ENCODE results near the gene DCAF6. TPM values are rescaled to one million over a fixed set of nuclear protein-coding genes. Genes with fewer than 3 reads are reported as not detected.

Gene DCAF6
- total RNA-seq, 1 donor from 2014 or later: 71.4 TPM

DNA sequence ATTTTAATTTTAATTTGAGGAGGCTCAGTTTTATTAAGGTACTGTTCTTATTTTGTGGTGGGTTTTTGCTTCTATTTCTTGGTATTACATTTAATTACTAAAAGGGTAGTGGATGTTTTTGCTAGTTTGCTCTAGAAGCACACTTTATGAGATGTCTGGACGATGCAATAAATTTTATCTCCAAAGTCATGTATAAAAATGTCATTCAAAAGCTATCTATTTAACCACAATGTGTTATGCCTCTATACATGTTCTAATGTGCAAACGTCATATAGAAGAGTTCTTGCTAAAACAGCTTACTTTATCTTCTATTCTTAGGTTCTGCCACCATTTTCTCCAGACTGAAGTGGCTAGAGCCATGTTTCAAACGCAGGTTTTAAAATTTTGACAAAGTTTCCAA lies 13.3 kb downstream of the DCAF6 start:
- ATAC-seq (no peak), DNase-seq (ENCODE audit: low spot score) (no peak)
- intact Hi-C loops (cut with DNase I): no loop called here

DNA sequence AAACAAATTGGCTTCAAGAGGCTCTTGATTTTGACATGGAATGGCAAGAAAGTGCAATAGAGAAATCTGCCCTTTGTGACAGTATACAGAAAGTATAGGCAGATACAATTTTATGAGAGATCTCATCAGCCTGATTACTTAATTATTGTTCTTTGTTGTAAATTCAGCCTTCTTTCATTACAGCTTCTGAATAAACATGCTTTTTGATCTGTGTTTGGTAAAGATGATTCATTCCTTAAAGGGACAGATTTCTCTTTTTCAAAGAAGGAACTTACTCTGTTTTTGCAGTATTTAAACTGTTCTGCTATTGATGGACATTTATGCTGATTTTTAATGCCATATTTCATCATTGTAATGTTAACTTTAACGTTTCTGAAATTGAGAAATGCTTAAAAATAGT lies 14.1 kb downstream of the DCAF6 start:
- intact Hi-C loops (cut with DNase I): no loop called here
- ATAC-seq (no peak), DNase-seq (ENCODE audit: low spot score) (no peak)

DNA sequence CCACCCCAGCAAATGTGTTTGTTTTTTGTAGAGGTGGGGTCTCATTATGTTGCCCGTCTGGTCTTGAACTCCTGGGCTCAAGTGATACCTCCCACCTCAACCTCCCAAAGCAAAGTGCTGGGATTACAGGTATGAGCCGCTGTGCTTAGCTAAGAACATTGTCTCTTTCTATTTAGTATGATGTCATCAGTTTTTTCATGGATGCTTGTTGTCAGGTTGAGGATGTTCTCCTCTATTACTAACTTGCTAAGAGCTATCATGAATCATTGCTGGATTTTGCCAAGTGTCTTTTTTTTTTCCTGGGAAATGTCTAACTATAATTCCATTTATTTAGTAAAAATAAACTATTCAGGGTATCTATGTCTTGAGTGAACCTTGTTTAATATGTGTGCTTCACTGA lies 19.4 kb downstream of the DCAF6 start:
- DNase-seq (ENCODE audit: low spot score): no peak
- intact Hi-C loops (cut with DNase I): no loop called here
- no peak for ATAC-seq

DNA sequence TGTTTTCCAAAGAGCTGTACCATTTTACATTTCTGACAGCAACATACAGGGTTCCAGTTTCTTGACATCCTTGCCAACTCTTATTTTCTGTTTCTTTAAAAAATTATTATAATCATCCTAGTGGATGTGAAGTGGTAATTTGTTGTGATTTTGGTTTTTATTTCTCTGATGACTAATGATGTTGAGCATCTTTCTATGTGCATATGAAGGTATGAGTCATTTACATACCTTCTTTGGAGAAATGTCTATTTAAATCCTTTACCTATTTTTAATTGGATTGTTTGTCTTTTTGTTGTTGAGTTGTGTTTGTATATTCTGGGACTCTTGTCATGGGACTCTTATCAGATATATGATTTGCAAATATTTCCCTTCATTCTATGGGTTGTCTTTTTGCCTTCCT lies 21.2 kb downstream of the DCAF6 start:
- intact Hi-C loops (cut with DNase I): no loop called here
- ATAC-seq: no peak

DNA sequence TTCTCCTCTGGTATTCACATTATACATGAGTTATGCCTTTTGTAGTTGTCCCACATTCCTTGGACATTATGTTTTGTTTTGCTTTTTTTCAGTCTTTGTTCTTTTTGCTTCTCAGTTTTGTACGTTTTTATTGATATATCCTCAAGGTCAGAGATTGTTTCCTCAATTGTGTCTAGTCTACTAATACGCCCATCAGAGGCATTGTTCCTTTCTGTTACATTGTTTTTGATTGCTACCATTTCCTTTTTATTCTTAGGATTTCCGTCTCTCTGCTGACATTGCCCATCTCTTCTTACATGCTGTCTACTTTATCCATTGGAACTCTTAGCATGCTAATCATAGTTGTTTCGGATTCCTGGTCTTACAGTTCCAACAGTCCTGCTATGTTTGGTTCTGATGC lies 28.2 kb downstream of the DCAF6 start:
- no peak for ATAC-seq
- intact Hi-C loops (cut with DNase I): no loop called here

More for the DNA sequence above, 21.2 kb downstream of the DCAF6 start:
- DNase-seq (ENCODE audit: low spot score): no peak

DNA sequence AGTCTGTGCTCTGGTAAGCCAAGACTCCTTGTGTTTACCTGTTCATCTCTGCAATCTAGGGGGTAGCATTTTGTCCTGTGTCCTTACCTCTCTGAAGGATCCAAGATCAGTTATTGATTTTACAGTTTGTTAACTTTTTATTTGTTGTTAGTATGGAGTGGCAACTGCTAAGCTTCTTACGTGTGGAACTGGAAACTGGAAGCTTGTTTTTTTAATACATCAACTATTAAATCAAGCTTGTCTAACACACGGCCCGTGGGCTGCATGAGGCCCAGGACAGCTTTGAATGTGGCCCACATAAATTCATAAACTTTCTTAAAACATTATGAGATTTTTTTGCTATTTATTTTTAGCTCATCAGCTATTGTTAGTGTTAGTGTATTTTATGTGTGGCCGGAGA lies 29.6 kb downstream of the DCAF6 start:
- DNase-seq (ENCODE audit: low spot score): no peak
- ATAC-seq: no peak
- intact Hi-C loops (cut with DNase I): no loop called here

More for the DNA sequence above, 28.2 kb downstream of the DCAF6 start:
- DNase-seq (ENCODE audit: low spot score): no peak

DNA sequence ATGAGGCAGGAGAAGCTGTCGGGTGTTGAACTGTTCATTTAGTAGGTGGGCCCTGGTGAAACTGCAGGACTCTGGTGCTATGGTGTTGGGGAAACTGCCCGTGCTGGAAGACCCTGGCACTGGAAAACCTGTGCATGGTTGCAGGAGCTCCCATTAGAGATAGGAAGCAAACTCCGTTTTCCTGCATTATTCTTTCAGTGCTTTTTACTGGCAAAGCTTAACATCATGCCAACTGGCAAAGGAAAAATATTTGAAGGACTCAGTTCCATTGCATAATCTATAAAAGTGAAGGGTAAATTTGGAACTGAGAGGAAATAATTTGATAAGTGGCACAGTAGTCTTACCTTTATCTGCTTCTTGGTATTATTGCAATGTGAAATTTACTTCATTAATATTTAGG lies 32.1 kb downstream of the DCAF6 start:
- intact Hi-C loops (cut with DNase I): no loop called here
- ATAC-seq (no peak), DNase-seq (ENCODE audit: low spot score) (no peak)

DNA sequence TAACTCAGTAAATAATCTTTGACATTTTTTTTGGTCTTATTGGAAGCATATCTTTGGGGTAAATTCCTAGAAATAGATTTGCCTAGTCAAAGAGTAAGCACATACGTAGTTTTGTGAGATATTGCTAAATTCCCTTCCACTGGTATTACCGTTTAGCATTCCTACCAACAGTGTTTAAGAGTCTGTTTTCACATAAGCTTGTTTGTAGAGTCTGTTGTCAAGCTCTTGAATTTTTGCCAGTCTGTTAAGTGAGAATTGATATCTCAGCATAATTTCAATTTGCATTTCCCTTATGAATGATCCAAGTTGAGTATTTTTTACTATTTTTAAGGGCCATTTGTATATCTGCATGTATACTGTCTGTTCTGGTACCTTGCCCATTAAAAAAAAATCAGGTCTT lies 37.3 kb downstream of the DCAF6 start:
- ATAC-seq: no peak
- no peak for DNase-seq (ENCODE audit: low spot score)
- intact Hi-C loops (cut with DNase I): no loop called here

DNA sequence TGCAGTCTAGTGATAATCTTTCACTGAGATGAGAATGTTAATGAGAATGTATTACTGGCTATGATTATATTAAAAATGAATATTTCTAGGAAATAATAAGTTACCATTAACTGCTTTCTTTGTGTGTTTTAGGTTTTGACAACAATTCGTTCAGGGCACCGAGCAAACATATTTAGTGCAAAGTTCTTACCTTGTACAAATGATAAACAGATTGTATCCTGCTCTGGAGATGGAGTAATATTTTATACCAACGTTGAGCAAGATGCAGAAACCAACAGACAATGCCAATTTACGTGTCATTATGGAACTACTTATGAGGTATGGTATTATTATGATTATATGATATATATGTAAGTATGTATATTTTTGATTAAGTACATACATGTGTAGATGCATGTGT lies 38.2 kb downstream of the DCAF6 start:
- ATAC-seq: no peak
- intact Hi-C loops (cut with DNase I): no loop called here
- no peak for DNase-seq (ENCODE audit: low spot score)

DNA sequence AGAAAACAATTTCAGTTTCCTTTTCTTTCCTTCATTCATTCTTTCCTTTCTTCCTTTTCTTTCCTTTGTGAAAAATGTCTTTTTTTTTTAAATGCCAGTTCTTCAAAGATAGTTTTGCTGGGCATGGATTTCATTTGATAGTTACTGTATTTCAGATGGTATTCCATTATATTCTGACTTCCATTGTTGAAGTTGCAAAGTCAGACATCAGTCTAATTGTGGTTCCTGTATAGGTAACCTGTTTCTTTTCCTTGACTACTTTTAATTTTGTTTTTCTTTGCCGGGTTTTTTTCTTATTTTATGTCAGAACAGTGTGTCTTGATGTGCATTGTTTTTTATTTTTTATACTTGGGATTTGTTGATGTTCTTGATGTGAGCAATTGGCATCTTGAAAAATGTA lies 40.8 kb downstream of the DCAF6 start:
- ATAC-seq: no peak
- intact Hi-C loops (cut with DNase I): no loop called here
- no peak for DNase-seq (ENCODE audit: low spot score)

DNA sequence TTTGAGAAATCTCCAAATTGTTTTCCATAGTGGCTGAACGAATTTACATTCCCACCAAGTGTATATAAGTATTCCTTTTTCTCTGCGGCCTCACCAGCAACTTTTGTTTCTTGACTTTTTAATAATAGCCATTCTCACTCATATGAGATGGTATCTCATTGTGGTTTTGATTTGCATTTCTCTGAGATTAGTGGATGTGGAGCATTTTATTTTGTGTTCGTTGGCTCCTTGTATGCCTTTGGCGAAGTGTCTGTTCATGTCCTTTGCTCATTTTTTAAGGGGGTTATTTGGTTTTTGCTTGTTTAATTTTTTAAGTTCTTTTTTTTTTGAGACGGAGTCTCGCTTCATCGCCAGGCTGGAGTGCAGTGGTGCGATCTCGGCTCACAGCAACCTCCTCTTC lies 45.5 kb downstream of the DCAF6 start:
- ATAC-seq (no peak), DNase-seq (ENCODE audit: low spot score) (no peak)
- intact Hi-C loops (cut with DNase I): no loop called here

DNA sequence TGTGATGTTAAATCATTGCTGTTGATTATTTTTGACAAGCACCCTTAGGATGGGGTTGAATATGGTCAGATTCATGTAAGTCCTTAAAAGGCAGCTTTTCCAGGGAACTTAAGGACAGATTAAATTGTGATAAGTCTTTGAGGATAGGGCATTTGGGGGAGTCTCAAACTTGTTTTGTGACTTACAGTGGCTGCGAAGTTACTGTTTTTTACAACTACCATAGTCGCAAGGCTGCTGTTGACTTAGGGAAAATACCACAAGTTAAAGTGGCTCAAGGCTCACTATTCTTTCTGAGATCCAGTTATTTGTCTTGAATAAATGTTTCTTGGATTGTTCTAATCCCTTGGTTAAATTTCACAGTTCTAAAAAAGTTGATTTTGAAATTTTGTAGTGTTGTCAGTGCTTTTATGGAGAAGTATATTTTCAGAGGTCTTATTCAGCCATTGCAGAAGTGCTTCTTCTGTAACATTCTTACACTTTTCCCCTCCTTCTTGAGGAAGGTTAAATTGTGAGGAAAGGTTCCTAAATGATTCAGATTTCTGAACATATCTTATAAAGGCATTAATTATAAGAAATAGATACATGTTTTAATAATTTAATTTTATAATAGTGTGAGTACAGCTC lies 47.4 kb downstream of the DCAF6 start:
- ATAC-seq: no peak
- intact Hi-C loops (cut with DNase I): no loop called here

DNA sequence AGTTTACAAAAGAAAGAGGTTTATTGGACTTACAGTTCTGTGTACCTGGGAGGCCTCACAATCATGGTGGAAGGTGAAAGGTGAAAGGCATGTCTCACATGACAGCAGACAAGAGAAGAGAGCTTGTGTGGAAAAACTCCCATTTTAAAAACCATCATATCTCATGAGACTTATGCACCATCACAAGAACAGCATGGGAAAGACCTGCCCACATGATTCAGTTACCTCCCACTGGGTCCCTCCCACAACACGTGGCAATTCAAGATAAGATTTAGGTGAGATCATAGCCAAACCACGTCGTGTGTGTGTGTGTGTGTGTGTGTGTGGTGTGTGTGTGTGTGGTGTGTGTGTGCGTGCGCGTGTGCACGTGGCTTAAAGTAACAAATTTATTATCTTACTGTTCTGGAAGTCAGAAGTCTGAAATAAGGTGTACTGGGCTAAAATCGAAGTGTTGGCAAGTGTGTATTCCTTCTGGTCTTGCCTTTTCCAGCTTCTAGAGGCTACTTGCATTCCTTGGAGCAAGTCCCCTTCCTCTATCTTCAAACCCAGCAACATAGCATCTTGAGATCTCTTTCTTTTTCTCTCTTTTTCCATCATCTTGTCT lies 48.5 kb downstream of the DCAF6 start:
- ATAC-seq: no peak
- intact Hi-C loops (cut with DNase I): no loop called here
- no peak for DNase-seq (ENCODE audit: low spot score)

More for the DNA sequence above, 47.4 kb downstream of the DCAF6 start:
- no peak for DNase-seq (ENCODE audit: low spot score)

DNA sequence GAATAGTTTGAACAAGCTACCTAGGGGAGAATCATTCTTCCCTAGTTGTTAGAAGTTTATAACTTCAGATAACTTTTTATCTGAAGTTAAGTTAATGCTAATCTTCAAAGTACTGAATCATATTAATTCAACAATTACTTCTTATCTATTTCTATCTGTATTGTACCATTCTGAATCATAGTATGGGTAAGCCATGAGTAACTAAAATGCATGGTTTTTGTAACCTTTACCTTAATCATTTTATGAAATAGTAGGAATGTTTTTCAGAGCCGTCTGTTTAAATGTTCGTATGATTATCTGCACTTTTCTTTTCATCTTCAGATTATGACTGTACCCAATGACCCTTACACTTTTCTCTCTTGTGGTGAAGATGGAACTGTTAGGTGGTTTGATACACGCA lies 50.7 kb downstream of the DCAF6 start:
- no peak for ATAC-seq
- intact Hi-C loops (cut with DNase I): no loop called here
- no peak for DNase-seq (ENCODE audit: low spot score)

DNA sequence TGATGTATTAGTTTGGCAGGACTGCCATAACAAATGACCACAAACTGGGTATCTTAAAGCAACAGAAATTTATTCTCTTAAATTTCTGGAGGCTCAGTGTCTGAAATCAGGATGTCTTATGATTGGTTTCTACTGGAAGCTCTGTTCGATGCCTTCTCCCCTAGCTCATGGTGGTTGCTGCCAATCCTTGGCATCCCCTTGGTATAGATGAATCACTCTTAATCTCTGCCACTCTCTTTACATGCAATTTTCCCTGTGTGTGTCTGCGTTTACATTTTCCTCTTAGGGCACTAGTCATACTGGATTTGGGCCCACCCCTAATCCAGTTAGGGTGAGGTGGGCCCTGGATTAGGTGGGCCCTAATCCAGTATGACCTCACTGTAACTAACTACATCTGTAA lies 55.1 kb downstream of the DCAF6 start:
- DNase-seq (ENCODE audit: low spot score) (no peak), ATAC-seq (no peak)
- intact Hi-C loops (cut with DNase I): no loop called here

DNA sequence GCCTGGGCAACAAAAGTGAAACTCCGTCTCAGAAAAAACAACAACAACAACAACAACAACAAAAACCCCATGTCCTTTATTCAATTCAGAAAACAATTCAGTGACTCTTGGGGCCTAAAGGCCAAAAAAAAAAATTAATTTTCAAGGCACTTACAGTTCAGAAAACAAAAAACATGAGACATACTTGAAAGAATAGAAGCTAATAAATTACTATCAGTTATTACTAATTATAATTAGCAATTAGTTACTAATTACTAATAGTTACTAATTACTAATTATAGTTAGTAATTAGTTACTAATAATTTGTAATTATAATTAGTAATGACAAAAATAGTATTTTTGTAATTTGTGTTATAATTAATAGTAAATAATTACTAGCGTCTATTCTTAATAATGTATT lies 57.2 kb downstream of the DCAF6 start:
- intact Hi-C loops (cut with DNase I): no loop called here
- DNase-seq (ENCODE audit: low spot score) (no peak), ATAC-seq (no peak)

DNA sequence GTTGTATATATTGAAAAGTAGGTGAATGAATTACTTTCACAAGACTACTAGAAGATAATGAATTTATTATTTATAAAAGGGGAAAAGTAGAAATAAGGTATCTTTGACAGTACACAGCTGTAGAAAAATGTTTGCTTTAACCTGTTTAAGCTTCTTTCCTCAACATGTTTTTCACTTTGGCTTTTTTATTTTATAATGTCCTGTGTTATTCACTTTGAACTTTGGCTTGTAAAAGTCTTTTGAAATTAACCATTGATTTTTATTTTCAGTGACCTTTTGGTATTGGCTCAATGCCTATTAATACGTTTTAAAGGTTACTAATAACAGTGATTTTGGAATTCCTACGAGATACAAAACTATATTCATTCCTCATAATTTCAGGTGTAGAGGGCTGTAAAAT lies 58.1 kb downstream of the DCAF6 start:
- intact Hi-C loops (cut with DNase I): no loop called here
- DNase-seq (ENCODE audit: low spot score) (no peak), ATAC-seq (no peak)

DNA sequence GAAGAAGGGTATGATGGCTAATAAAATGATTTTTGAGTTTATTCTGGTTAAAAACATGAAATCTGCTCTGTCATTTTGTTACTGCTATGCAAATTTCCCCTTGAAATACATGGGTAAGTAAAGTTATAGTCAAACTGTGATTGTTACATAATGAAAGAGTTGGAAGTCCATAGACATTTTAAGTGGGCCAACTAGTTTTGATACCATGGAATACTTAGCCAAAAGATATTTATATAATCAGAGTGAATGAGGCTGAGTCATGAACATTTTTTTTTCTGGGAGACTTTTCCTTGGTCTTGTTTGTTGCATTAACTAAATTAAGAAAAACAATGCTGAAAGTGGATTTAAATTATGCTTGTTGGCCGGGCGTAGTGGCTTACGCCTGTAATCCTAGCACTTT lies 58.6 kb downstream of the DCAF6 start:
- no peak for ATAC-seq
- DNase-seq (ENCODE audit: low spot score): no peak
- intact Hi-C loops (cut with DNase I): no loop called here

DNA sequence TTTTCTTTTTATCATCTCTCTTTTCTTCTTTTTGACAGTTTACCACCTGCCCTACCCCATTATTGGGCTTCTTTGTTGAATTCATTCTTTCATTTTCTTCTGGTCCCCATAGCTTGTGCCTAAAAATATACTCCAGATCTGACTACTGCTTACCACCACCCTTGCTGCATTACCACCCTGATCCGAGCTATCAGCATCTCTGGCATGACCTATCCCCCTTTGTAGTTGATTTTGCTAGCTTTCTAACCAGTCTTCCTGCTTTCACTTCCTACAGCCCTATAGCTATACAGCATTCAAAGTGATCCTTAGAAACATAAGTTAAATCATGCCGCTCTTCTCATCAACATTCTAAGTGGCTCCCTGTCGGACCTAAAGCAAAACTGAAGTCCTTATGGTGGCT lies 59.8 kb downstream of the DCAF6 start:
- DNase-seq (ENCODE audit: low spot score) (no peak), ATAC-seq (no peak)
- intact Hi-C loops (cut with DNase I): no loop called here

DNA sequence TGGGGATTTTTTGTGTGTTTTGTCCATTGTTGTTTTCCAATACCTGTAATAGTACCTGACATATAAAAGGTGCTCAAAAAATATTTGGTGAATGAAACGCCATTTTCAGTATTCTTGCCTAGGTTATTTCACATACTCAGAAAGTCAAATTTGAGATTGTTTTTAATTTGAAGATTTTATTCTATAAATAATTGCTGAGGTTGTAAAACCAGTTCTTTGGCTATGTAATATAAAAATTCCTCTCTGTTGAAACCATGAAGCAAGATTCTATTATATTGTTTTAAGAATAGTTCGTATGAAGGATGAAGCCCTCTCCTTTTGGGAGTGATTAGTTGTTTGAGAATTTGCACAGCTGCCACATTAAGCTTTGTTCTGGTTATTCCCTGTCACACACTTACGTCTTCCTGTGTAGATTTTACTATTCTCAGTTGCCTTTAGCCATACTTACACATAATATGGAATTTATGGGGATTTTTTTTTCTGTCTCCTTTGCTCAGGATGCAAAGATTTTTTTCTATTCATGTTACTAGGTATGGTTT lies 60.6 kb downstream of the DCAF6 start:
- ATAC-seq (no peak), DNase-seq (ENCODE audit: low spot score) (no peak)
- intact Hi-C loops (cut with DNase I): no loop called here

DNA sequence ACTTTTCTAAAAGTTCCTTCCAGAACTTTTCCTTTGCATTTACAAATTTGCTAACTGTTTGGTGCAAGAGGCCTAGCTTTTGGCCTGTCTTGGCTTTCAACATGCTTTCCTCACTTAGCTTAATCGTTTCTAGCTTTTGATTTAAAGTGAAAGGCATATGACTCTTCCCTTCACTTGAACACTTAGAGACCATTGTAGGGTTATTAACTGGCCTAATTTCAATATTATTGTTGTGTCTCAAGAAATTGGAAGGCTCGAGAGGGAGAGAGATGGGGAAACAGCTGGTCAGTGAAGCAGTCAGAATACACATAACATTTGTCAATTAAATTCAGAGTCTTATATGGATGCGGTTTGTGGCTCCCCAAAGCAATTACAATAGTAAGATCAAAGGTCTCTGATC lies 63.4 kb downstream of the DCAF6 start:
- no peak for ATAC-seq
- intact Hi-C loops (cut with DNase I): no loop called here
- DNase-seq (ENCODE audit: low spot score): no peak

All from sciatic nerve (tissue), 2 donors.